Kidney epithelial cell (primary cell): ENCODE measurements around the gene PCSK5. TPM values are rescaled to one million over a fixed set of nuclear protein-coding genes. Genes with fewer than 3 reads are reported as not detected.
A peak's percentile ranks its signal among the peaks of the same experiment; 100 is the strongest.

ENCODE experiments used
- DNase-seq: peaks from one replicate; pipeline ENCODE4 v3.0.0-alpha.2; 2010; ENCODE audit warnings: low read depth
- H3K27me3 ChIP-seq: 2 replicates; pipeline ENCODE4 v1.6.0; 2011; ENCODE audit warnings: low read length; ENCODE audit not compliant: control insufficient read depth, insufficient read depth
- H3K36me3 ChIP-seq: 2 replicates; pipeline ENCODE4 v1.5.1; 2011; ENCODE audit warnings: low read length; ENCODE audit not compliant: control insufficient read depth, insufficient read depth
- H3K4me3 ChIP-seq: 2 replicates; pipeline ENCODE4 v1.5.1; 2011; ENCODE audit warnings: low read depth, mild to moderate bottlenecking, control low read depth, low read length
- total RNA-seq: library from RNA; depleted of rRNA; stranded (reverse); fragments of >200 nt; gene quantifications from 2 replicates; pipeline ENCODE4 v1.2.3, GENCODE V29; 2015
- TF ChIP-seq, protein P1 (sequence below): IDR thresholded peaks from 2 replicates; pipeline ENCODE4 v1.5.1; 2011; ENCODE audit warnings: mild to moderate bottlenecking, moderate library complexity, low read length, control low read depth, inconsistent platforms; ENCODE audit not compliant: insufficient read depth, poor library complexity, severe bottlenecking

Gene PCSK5
- total RNA-seq, 1 donor from 2014 or later = 3.8 TPM

DNA sequence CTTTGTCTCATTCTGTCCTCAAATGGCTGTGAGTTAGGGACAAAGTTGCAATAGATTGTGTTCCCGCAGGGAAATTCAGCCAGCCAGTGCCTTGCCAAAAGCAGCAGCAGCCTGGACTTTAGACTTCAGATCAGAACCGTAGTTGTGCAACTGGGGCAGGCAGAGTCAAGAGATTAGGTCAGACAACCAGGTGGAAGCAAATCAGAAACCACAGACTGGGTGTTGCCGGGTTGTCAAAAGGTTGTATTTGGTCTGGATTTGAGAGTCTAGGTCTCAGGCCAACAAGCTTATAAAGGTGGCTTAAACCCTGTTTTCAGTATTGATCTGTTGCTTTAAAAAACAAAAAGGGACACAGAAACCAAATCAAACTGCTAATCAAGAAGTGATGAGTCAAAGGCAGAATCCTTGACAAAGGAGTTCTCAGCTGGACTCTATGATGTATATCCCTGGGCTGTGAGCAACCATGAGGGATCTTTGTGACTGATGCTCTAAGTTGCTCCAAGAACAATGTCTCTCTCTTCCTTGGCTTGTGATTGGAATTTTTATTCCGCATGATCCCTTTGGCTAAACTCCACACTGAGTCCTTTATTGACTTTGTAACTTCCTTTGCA is 482.8 kb downstream of the PCSK5 start:
- DNase-seq = peak; percentile 38
- TF ChIP-seq, protein P1, sequence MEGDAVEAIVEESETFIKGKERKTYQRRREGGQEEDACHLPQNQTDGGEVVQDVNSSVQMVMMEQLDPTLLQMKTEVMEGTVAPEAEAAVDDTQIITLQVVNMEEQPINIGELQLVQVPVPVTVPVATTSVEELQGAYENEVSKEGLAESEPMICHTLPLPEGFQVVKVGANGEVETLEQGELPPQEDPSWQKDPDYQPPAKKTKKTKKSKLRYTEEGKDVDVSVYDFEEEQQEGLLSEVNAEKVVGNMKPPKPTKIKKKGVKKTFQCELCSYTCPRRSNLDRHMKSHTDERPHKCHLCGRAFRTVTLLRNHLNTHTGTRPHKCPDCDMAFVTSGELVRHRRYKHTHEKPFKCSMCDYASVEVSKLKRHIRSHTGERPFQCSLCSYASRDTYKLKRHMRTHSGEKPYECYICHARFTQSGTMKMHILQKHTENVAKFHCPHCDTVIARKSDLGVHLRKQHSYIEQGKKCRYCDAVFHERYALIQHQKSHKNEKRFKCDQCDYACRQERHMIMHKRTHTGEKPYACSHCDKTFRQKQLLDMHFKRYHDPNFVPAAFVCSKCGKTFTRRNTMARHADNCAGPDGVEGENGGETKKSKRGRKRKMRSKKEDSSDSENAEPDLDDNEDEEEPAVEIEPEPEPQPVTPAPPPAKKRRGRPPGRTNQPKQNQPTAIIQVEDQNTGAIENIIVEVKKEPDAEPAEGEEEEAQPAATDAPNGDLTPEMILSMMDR = no peak
- no peak overlapping the region for H3K4me3 ChIP-seq
- H3K27me3 ChIP-seq = no peaks in the 10 kb centered on the region
- H3K36me3 ChIP-seq = no peaks in the 10 kb centered on the region

DNA sequence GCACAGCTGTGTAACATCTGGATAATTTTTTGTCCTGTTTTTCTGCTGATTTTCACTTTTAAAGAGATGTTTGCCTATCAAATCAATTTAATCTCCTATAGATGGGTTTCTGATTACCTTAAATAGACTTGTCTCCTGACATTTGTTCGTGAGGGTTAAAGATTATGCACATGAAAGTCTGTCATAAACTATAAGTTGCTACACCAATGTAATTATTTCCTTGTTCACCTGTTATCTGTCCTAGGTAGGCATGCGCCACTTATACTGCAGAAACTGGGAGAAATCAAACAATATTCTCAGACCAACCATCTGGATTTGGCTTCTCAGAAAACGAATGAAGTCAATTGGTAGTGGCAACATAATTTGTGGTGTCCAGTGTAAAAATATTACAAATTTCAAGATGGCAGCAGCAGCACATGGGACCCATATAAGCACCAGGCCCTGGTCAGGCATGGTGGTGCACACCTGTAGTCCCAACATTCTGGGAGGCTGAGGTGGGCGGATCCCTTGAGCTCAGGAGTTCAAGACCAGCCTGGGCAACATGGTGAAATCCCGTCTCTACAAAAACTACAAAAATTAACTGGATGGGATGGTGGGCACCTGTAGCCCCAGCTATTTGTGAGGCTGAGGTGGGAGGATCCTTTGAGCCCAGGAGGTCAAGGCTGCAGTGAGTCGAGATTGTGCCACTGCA is 483.5 kb downstream of the PCSK5 start:
- no peak for DNase-seq
- H3K36me3 ChIP-seq = no peaks in the 10 kb centered on the region
- TF ChIP-seq, protein P1 = no peak
- no peak overlapping the region for H3K4me3 ChIP-seq
- H3K27me3 ChIP-seq = no peaks in the 10 kb centered on the region

DNA sequence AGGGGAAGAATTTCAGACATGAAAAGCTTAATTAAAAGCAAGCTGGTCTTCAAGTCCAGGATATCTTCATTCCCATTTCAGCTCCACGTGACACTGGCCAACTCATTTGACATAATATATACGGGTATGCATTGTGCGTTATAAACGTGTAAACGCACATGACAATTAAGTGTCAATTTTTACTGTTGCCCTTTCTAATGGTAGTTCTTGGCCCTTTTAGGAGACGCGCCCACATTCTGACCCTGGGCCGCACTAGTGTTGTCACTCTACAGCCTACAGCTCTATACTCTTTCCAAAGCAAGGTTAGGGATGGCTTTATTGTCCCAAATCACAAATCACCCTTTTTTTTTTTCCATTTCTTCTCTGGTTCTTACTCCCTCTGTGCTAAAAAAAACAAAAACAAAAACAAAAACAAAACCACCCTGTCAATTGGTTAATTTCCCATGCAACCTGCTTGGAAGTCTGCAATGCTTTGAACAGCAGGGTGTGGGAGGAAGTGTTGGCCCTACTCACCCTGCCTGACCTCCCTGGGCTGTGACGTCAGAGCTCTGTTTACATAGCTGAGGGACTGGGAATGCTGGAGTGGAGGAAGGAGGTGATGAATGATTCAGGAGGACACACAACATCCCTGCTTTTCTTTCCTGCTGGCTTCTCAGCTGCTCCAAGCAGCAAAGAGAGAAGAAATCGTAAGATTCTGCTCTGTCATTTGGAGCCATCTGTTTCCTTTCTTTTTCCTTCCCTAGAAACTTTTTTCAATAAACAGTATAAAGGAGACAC is 484.5 kb downstream of the PCSK5 start:
- peak; percentile 88 for DNase-seq
- H3K36me3 ChIP-seq = no peaks in the 10 kb centered on the region
- H3K27me3 ChIP-seq = no peaks in the 10 kb centered on the region
- H3K4me3 ChIP-seq = no peak overlapping the region
- TF ChIP-seq, protein P1 = no peak

DNA sequence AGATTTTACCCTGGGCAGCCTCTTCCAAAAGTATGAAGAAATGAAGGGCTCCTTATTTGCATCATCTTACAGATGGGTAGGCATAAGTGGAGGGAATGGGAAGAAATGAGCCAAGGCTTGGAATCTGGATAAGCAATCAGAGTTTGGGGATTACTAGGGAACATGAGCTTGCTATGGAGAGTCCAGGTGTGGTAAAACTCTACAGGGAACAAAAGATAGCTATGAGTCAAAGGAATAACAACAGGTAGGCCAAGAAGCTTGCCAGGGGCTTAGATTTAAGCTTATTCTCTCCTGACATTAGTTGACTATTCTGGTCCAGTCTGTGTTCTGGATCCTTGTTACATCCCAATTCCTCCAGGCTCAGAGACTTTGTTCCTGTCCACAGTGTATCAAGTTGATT is 487.3 kb downstream of the PCSK5 start:
- Histone ChIP-seq H3K4me3 (no peak overlapping the region), H3K36me3 (no peaks in the 10 kb centered on the region), H3K27me3 (no peaks in the 10 kb centered on the region)
- TF ChIP-seq, protein P1 = no peak
- no peak for DNase-seq

DNA sequence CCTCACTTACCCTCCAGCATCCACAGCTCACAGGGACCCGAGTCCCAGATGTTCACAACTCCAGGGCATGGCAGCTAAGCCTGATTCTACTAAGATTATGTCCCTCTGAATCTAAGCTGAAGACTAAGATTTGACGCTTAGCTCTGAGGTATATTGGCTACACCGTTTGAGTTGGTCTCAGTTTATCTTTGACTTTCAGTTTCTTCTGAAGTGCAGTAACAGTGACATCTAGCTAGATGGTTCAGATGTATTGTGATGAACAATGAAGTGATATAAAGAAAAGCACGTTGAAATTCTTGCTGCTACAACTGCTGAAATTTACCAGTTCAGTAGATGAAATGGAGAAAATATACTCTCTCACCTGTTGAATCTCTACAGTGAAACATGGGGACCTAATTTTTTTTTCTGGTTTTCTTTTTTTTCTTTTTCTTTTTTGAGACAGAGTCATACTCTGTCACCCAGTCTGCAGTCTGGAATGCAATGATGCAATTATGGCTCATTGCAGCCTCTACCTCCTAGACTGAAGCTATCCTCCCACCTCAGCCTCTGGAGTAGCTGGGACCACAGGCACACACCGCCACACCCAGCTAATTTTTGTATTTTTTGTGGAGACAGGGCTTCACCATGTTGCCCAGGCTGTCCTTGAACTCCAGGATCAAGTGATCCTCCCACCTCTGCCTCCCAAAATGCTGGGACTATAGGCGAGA is 488.0 kb downstream of the PCSK5 start:
- Histone ChIP-seq H3K27me3 (no peaks in the 10 kb centered on the region), H3K36me3 (no peaks in the 10 kb centered on the region), H3K4me3 (no peak overlapping the region)
- TF ChIP-seq, protein P1 = no peak
- DNase-seq = no peak
